OCI-LY1 (cell line): ENCODE data around the gene FUOM.

ENCODE experiments used
- H2AFZ ChIP-seq: fragments of 200-600 bp; sonication (generic), shearing (Covaris generic); 2 replicates; pipeline ENCODE4 v1.6.0; 2014; ENCODE audit warnings: antibody characterized with exemption, mild to moderate bottlenecking, low read length
- H3F3A ChIP-seq: fragments of 200-600 bp; sonication (generic), shearing (Covaris generic); 2 replicates; pipeline ENCODE4 v1.6.0; 2014; ENCODE audit warnings: mild to moderate bottlenecking, antibody characterized with exemption, low read length, moderate library complexity; ENCODE audit not compliant: insufficient read depth
- H3K27ac ChIP-seq: fragments of 200-600 bp; sonication (generic); 2 replicates; pipeline ENCODE4 v1.5.1; 2014; ENCODE audit warnings: low read length, mixed run types, mild to moderate bottlenecking, low read depth; ENCODE audit not compliant: poor library complexity, severe bottlenecking
- H3K27me3 ChIP-seq: fragments of 200-600 bp; sonication (generic); 2 replicates; pipeline ENCODE4 v1.6.0; 2014; ENCODE audit warnings: antibody characterized with exemption, mild to moderate bottlenecking, low read length, moderate library complexity; ENCODE audit not compliant: insufficient read depth
- H3K36me3 ChIP-seq: fragments of 200-600 bp; sonication (generic); 2 replicates; pipeline ENCODE4 v1.6.1; 2014; ENCODE audit warnings: mild to moderate bottlenecking, antibody characterized with exemption, low read length, moderate library complexity, mixed read lengths; ENCODE audit not compliant: insufficient read depth
- H3K4me1 ChIP-seq: fragments of 200-600 bp; sonication (generic); 2 replicates; pipeline ENCODE4 v1.5.1; 2014; ENCODE audit warnings: mild to moderate bottlenecking, low read length, moderate library complexity; ENCODE audit not compliant: insufficient read depth, severe bottlenecking
- H3K4me2 ChIP-seq: fragments of 200-600 bp; sonication (generic), shearing (Covaris generic); 2 replicates; pipeline ENCODE4 v1.6.1; 2014; ENCODE audit warnings: low read length
- H3K4me3 ChIP-seq: fragments of 200-600 bp; sonication (generic); 2 replicates; pipeline ENCODE4 v1.5.1; 2014; ENCODE audit warnings: low read length, low read depth, mild to moderate bottlenecking, mixed read lengths; ENCODE audit not compliant: poor library complexity, severe bottlenecking
- H3K79me2 ChIP-seq: fragments of 200-600 bp; shearing (Covaris generic); 2 replicates; pipeline ENCODE4 v1.6.1; 2016; ENCODE audit warnings: mixed run types, low read length, mixed read lengths; ENCODE audit not compliant: insufficient read depth
- H3K9ac ChIP-seq: fragments of 200-600 bp; sonication (generic), shearing (Covaris generic); 2 replicates; pipeline ENCODE4 v1.6.1; 2014; ENCODE audit warnings: mild to moderate bottlenecking, low read length, mixed read lengths
- H3K9me2 ChIP-seq: fragments of 200-600 bp; sonication (generic), shearing (Covaris generic); 2 replicates; pipeline ENCODE4 v1.6.1; 2014; ENCODE audit warnings: low read depth, mild to moderate bottlenecking, low read length, mixed read lengths
- H3K9me3 ChIP-seq: fragments of 200-600 bp; shearing (Covaris generic); 2 replicates; pipeline ENCODE4 v1.6.1; 2014; ENCODE audit warnings: low read length, mixed read lengths
- H4K20me1 ChIP-seq: fragments of 200-600 bp; sonication (generic), shearing (Covaris generic); 2 replicates; pipeline ENCODE4 v1.6.0; 2016; ENCODE audit warnings: mild to moderate bottlenecking, low read length; ENCODE audit not compliant: insufficient read depth
- EZH2 ChIP-seq: fragments of 200-600 bp; sonication (generic), shearing (Covaris generic); IDR thresholded peaks from 2 replicates; pipeline ENCODE4 v1.8.0; 2017; ENCODE audit warnings: borderline replicate concordance, mixed run types, mild to moderate bottlenecking, antibody characterized with exemption, low read length, moderate library complexity, mixed read lengths
- TF ChIP-seq, protein P1 (sequence below): fragments of 200-600 bp; sonication (generic), shearing (Covaris generic); IDR thresholded peaks from 2 replicates; pipeline ENCODE4 v1.5.1; 2017; ENCODE audit warnings: mild to moderate bottlenecking, antibody characterized with exemption, low read length, moderate library complexity, mixed read lengths

Gene FUOM, protein sequence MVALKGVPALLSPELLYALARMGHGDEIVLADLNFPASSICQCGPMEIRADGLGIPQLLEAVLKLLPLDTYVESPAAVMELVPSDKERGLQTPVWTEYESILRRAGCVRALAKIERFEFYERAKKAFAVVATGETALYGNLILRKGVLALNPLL

DNA sequence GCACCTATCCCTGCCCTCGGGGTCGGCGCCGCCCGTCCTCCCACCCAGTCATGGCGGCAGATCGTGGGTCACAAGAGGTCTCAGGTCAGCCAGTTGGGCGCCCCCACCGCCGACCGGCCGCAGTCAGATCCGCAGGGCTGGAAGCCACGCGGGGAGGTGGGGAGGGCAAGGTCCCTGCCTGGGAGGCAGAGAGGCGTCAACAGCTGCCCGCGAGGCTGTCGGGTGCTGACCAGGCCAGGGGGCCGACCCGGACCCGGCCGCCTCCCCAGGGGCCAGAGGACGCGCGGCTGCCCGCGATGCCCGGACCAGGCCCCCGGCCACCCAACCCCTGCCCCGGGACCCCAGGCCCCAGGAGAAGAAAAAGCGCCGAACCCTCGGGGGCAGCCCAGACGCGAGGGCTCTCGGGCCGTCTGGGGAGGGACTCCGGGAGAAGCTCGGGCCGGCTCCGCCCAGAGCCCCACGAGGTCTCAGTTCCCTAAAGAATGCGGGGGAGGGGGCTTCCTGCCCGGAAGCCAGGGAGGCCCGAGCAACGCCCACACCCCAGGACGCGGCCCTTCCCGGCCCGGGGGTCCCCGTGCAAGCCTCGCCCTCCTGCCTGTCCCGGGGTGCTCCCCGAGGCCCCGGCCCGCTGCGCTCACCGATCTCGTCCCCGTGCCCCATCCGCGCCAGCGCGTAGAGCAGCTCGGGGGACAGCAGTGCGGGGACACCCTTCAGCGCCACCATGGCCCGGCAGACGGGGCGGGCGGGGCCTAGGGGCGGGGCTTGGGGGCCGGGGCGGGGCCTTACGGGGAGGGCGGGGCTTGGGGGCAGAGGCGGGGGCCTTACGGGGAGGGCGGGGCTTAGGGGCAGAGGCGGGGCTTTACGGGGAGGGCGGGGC is at the start of gene FUOM:
Gene FUOM (minus strand): TSS at position 735 of the 877 bp plus-strand sequence. CDS start 12 bp downstream, at position 723.
- Histone ChIP-seq H3K4me1 (peaks cover 7% of the 10 kb centered on the region), H3K9me3 (no peaks in the 10 kb centered on the region), H3K79me2 (no peaks in the 10 kb centered on the region), H2AFZ (no peak within 1 kb of the TSS), H3K36me3 (no peaks in the 10 kb centered on the region), H3K9ac (peak within 1 kb of the TSS; percentile 51), H3K27ac (no peak within 1 kb of the TSS), H3K9me2 (no peaks in the 10 kb centered on the region), H3K27me3 (no peaks in the 10 kb centered on the region), H4K20me1 (no peaks in the 10 kb centered on the region), H3K4me2 (peak within 1 kb of the TSS; percentile 73), H3F3A (no peaks in the 10 kb centered on the region), H3K4me3 (peak within 1 kb of the TSS; percentile 63)
- TF ChIP-seq EZH2, result no peak
- TF ChIP-seq, protein P1, sequence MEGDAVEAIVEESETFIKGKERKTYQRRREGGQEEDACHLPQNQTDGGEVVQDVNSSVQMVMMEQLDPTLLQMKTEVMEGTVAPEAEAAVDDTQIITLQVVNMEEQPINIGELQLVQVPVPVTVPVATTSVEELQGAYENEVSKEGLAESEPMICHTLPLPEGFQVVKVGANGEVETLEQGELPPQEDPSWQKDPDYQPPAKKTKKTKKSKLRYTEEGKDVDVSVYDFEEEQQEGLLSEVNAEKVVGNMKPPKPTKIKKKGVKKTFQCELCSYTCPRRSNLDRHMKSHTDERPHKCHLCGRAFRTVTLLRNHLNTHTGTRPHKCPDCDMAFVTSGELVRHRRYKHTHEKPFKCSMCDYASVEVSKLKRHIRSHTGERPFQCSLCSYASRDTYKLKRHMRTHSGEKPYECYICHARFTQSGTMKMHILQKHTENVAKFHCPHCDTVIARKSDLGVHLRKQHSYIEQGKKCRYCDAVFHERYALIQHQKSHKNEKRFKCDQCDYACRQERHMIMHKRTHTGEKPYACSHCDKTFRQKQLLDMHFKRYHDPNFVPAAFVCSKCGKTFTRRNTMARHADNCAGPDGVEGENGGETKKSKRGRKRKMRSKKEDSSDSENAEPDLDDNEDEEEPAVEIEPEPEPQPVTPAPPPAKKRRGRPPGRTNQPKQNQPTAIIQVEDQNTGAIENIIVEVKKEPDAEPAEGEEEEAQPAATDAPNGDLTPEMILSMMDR, result no peak

DNA sequence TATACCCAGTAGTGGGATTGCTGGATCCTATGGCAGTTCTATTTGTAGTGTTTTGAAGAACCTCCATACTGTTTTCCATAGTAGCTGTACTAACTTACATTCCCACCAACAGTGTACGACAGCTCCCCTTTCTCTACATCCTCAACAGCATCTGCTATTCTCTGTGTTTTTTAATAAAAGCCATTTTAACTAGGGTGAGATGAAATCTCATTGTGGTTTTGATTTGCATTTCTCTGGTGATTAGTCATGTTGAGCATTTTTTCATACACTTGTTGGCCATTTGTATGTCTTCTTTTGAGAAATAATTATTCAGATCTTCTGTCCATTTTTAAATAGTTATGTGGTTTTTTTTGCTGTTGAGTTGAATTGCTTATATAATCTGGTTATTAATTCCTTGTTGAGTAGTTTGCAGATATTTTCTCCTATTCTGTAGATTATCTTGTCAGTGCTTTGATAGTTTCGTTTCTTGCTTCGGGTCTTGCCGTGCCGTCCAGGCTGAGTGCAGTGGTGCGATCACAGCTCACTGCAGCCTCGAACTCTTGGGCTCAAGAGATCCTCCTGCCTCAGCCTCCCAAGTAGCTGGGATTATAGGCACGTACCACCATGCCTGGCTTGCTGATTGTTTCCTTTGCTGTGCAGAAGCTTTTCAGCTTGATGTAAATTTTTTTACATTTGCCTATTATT is 48.2 kb upstream of the FUOM start:
- Histone ChIP-seq H3K4me3 (no peak overlapping the region), H3K9me3 (peaks cover 11% of the 10 kb centered on the region), H2AFZ (no peak overlapping the region), H4K20me1 (no peaks in the 10 kb centered on the region), H3K9me2 (no peaks in the 10 kb centered on the region), H3K4me2 (no peak overlapping the region; the same call in 1 of the 2 replicates), H3K4me1 (peaks cover 10% of the 10 kb centered on the region), H3K27ac (peak overlapping the region; percentile 12), H3K27me3 (no peaks in the 10 kb centered on the region), H3K79me2 (peaks cover 46% of the 10 kb centered on the region), H3K9ac (no peak overlapping the region), H3F3A (no peaks in the 10 kb centered on the region), H3K36me3 (peaks cover 98% of the 10 kb centered on the region)
- TF ChIP-seq EZH2, result no peak
- TF ChIP-seq, protein P1, result no peak

DNA sequence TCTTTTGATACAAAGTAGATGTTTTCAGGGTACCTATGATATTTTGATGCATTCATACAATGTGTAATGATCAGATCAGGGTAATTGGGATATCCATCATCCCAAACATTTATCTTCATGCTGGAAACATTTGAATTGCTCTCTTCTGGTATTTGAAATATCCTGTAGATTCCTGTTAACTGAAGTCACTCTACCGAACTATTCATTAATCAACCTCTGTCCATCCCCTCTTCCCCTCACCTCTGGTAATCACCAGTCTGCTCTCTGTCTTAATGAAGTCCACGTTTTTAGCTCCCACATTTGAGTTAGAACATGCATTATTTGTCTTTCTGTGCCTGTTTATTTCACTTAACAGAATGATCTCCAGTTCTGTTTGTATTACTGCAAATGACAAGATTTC is 47.5 kb upstream of the FUOM start:
- Histone ChIP-seq H3K4me3 (no peak overlapping the region), H3K4me1 (peaks cover 10% of the 10 kb centered on the region), H3K9me2 (no peaks in the 10 kb centered on the region), H3K27me3 (no peaks in the 10 kb centered on the region), H3K4me2 (no peak overlapping the region), H3K9ac (no peak overlapping the region), H3K27ac (no peak overlapping the region), H2AFZ (no peak overlapping the region), H3K9me3 (peaks cover 9% of the 10 kb centered on the region; the same call in 1 of the 2 replicates), H3F3A (no peaks in the 10 kb centered on the region), H3K79me2 (peaks cover 39% of the 10 kb centered on the region), H4K20me1 (no peaks in the 10 kb centered on the region), H3K36me3 (peaks cover 97% of the 10 kb centered on the region)
- no peak for TF ChIP-seq EZH2
- TF ChIP-seq, protein P1, result no peak
